PC-3 (cell line): Measurements from ENCODE around the gene STN1. TPM values are rescaled to one million over a fixed set of nuclear protein-coding genes. Genes with fewer than 3 reads are reported as not detected.
A peak's percentile ranks its signal among the peaks of the same experiment; 100 is the strongest.

Experiments used
- ATAC-seq: fragments of 200-7000 bp; cut with Tn5 transposase; 2 replicates; pipeline ENCODE4 v1.9.1; 2020; ENCODE audit warnings: mild to moderate bottlenecking, moderate library complexity
- Bru-seq: library from RNA; stranded (reverse); fragments of 400-500 nt; gene quantifications from one replicate; lab custom pipeline; 2021; lab: Mats Ljungman, UMichigan
- BruChase-seq, 2 experiments: library from RNA; stranded (reverse); fragments of 400-500 nt; gene quantifications; one replicate each; lab custom pipeline; 2021; lab: Mats Ljungman, UMichigan
- BruUV-seq: library from RNA; stranded (reverse); fragments of 400-500 nt; replicated peaks from 2 replicates; lab custom pipeline; 2021; lab: Mats Ljungman, UMichigan
- CTCF ChIA-PET: fragments of 300-600 bp; sonication (Branson Sonifier 250); formaldehyde crosslinking; loops from one replicate; lab custom pipeline; 2022; ENCODE audit warnings: antibody characterized with exemption; lab: Charles Lee
- POLR2A ChIA-PET: fragments of 300-600 bp; sonication (Branson Sonifier 250); formaldehyde crosslinking; loops from one replicate; lab custom pipeline; 2022; ENCODE audit warnings: antibody characterized with exemption; ENCODE audit not compliant: unreplicated experiment; lab: Charles Lee
- DNase-seq: peaks from one replicate; pipeline ENCODE4 v3.0.0-alpha.2; 2015
- H2AFZ ChIP-seq: fragments of 300-600 bp; sonication (generic); 2 replicates; pipeline ENCODE4 v1.6.0; 2016; ENCODE audit warnings: antibody characterized with exemption, low read length
- H3F3A ChIP-seq: fragments of 300-600 bp; sonication (generic); one replicate; pipeline ENCODE4 v1.6.0; 2017; ENCODE audit warnings: antibody characterized with exemption, low read length, control low read depth, mild to moderate bottlenecking; ENCODE audit not compliant: unreplicated experiment
- H3K27ac ChIP-seq: fragments of 300-600 bp; sonication (generic); 2 replicates; pipeline ENCODE4 v1.5.1; 2016; ENCODE audit warnings: mild to moderate bottlenecking, low read length
- H3K27me3 ChIP-seq: fragments of 300-600 bp; sonication (generic); 2 replicates; pipeline ENCODE4 v1.6.1; 2016; ENCODE audit warnings: low read length, mixed read lengths
- H3K36me3 ChIP-seq: fragments of 300-600 bp; sonication (generic); 2 replicates; pipeline ENCODE4 v1.6.1; 2016; ENCODE audit warnings: low read depth, mixed run types, low read length, mixed read lengths
- H3K4me1 ChIP-seq: fragments of 300-600 bp; sonication (generic); 2 replicates; pipeline ENCODE4 v1.5.1; 2016; ENCODE audit warnings: low read length; ENCODE audit not compliant: insufficient read depth
- H3K4me2 ChIP-seq: fragments of 300-600 bp; sonication (generic); 2 replicates; pipeline ENCODE4 v1.6.0; 2016; ENCODE audit warnings: low read length
- H3K4me3 ChIP-seq: fragments of 300-600 bp; sonication (generic); 2 replicates; pipeline ENCODE4 v1.5.1; 2016; ENCODE audit warnings: mild to moderate bottlenecking, low read length, mixed read lengths
- H3K79me2 ChIP-seq: fragments of 300-600 bp; sonication (generic); 2 replicates; pipeline ENCODE4 v1.6.1; 2017; ENCODE audit warnings: low read length, mixed read lengths
- H3K9ac ChIP-seq: fragments of 300-600 bp; sonication (generic); 2 replicates; pipeline ENCODE4 v1.6.0; 2016; ENCODE audit warnings: mild to moderate bottlenecking, low read length
- H3K9me2 ChIP-seq: fragments of 300-600 bp; sonication (generic); replicated peaks from 2 replicates; pipeline ENCODE4 v1.6.1; 2016; ENCODE audit warnings: mixed run types, low read length, mixed read lengths
- H3K9me3 ChIP-seq: fragments of 300-600 bp; sonication (generic); 2 replicates; pipeline ENCODE4 v1.6.1; 2016; ENCODE audit warnings: low read length, mixed read lengths
- H4K20me1 ChIP-seq: fragments of 300-600 bp; sonication (generic); 2 replicates; pipeline ENCODE4 v1.6.1; 2016; ENCODE audit warnings: low read length, mixed read lengths
- CTCF ChIP-seq: fragments of 300-600 bp; sonication (generic); conservative IDR thresholded peaks from 2 replicates; pipeline ENCODE4 v1.5.1; 2017; ENCODE audit warnings: antibody characterized with exemption, low read depth, mild to moderate bottlenecking, low read length
- EZH2 ChIP-seq: fragments of 300-600 bp; sonication (generic); IDR thresholded peaks from one replicate; pipeline ENCODE4 v1.6.1; 2017; ENCODE audit warnings: antibody characterized with exemption, mild to moderate bottlenecking, low read length; ENCODE audit not compliant: unreplicated experiment
- EZH2phosphoT487 ChIP-seq: fragments of 300-600 bp; sonication (generic); IDR thresholded peaks from 2 replicates; pipeline ENCODE4 v1.6.1; 2018; ENCODE audit warnings: mild to moderate bottlenecking, antibody characterized with exemption, low read length, borderline replicate concordance
- intact Hi-C: fragments of 100-400 bp; cut with micrococcal nuclease; formaldehyde crosslinking; loops from 2 replicates; pipeline ENCODE4 v1.9.0; 2023
- long read RNA-seq: library from polyadenylated mRNA; unstranded; transcript quantifications from one replicate; pipeline ENCODE4 v2.0.0, GENCODE V29; 2021; ENCODE audit not compliant: unreplicated experiment
- total RNA-seq: library from RNA; depleted of rRNA; stranded (reverse); fragments of >200 nt; gene quantifications from 2 replicates; pipeline ENCODE4 v1.2.3, GENCODE V29; 2014; rRNA removed

The STN1 gene
- total RNA-seq (20.0 and 33.5 TPM in 2 replicates), Bru-seq, nascent RNA (percentile 81 among the genes with signal in this experiment), BruChase-seq, experiment 1, labeled RNA remaining after a 6-hour chase (percentile 59 among the genes with signal in this experiment), BruChase-seq, experiment 2, labeled RNA remaining after a 2-hour chase (percentile 63 among the genes with signal in this experiment)
- long read RNA-seq, transcript STN1-202 (9 exons, 1,311 nt) = minor isoform, 20 of 71 reads
- long read RNA-seq, transcript STN1-201 (10 exons, 1,417 nt) = major isoform, 30 of 71 reads
- long read RNA-seq, partial matches to known transcripts = 7 of 71 reads
- long read RNA-seq, other reads (novel, unspliced or antisense) = 13 of 71 reads

- Histone ChIP-seq H3K9me3 (no peaks in the 10 kb centered on the region), H3K79me2 (peaks cover 40% of the 10 kb centered on the region), H3K9me2 (no peaks in the 10 kb centered on the region), H4K20me1 (no peaks in the 10 kb centered on the region), H3F3A (no peaks in the 10 kb centered on the region), H2AFZ (peak within 1 kb of the TSS; percentile 93), H3K9ac (peak within 1 kb of the TSS; percentile 91), H3K27ac (peak within 1 kb of the TSS; percentile 89), H3K4me2 (peak within 1 kb of the TSS; percentile 93), H3K4me1 (peaks cover 32% of the 10 kb centered on the region), H3K36me3 (peaks cover 8% of the 10 kb centered on the region), H3K4me3 (peak within 1 kb of the TSS; percentile 72), H3K27me3 (no peaks in the 10 kb centered on the region)
- POLR2A ChIA-PET = interaction anchor here (0.6 kb wide), 1 partner anchor 76 kb away, joined by 3 read pairs; no protein-coding TSS in a partner anchor
- peak; percentile 90 for ATAC-seq
- intact Hi-C loops = loop anchor here (2.0 kb wide), 1 partner anchor 49 kb away; the partner anchor contains the start of gene SLK
- DNase-seq = peak; percentile 90
- CTCF ChIA-PET = no interaction called here
- no TSS peak for BruUV-seq
- TF ChIP-seq EZH2phosphoT487 (no peak), EZH2 (no peak), CTCF (no peak)
Measured at GRCh38 chr10:103918053-103918846, at the start of gene STN1. Gene STN1 (minus strand): TSS chr10:103918184. CDS start chr10:103917594, 590 bp downstream.

- peak overlapping the region; percentile 51; the same call in 1 of the 2 replicates for H2AFZ ChIP-seq
- ChIA-PET POLR2A (interaction anchor here (0.6 kb wide), 1 partner anchor 78 kb away, joined by 4 read pairs; no protein-coding TSS in a partner anchor), CTCF (no interaction called here)
- DNase-seq = peak; percentile 37
- H3F3A ChIP-seq = no peaks in the 10 kb centered on the region
- peak overlapping the region; percentile 92 for H3K4me2 ChIP-seq
- H3K9me3 ChIP-seq = no peaks in the 10 kb centered on the region
- TF ChIP-seq EZH2phosphoT487 = no peak
- no TSS peak for BruUV-seq
- peaks cover 51% of the 10 kb centered on the region for H3K79me2 ChIP-seq
- H3K36me3 ChIP-seq = no peaks in the 10 kb centered on the region
- peak; percentile 23 for ATAC-seq
- H3K4me3 ChIP-seq = peak overlapping the region; percentile 89
- intact Hi-C loops = loop anchor here (1.0 to 5.0 kb wide), 3 partner anchors 49 to 155 kb away; partner anchors contain the start of genes SFR1 and STN1
- H3K4me1 ChIP-seq = peaks cover 20% of the 10 kb centered on the region
- no peaks in the 10 kb centered on the region for H3K27me3 ChIP-seq
- no peaks in the 10 kb centered on the region for H3K9me2 ChIP-seq
- H4K20me1 ChIP-seq = peaks cover 33% of the 10 kb centered on the region
- H3K9ac ChIP-seq = peak overlapping the region; percentile 82
- peak overlapping the region; percentile 30 for H3K27ac ChIP-seq
Measured at GRCh38 chr10:103967448-103968071, 49.6 kb upstream of the STN1 start.
